Pancreas (tissue), 10 donors: ENCODE results near the gene AGXT. TPM values are rescaled to one million over a fixed set of nuclear protein-coding genes. Genes with fewer than 3 reads are reported as not detected.
"Not testable (repeated sequence)": the region's sequence is repeated elsewhere in the genome, so short reads cannot be mapped to it uniquely, and the experiment has no call there.

Experiments
- ATAC-seq, 4 donors: fragments of 200-7000 bp; cut with Tn5 transposase; one replicate each; pipeline versions ENCODE4 v1.8.0 to v1.9.1; 2020; ENCODE audit warnings: mild to moderate bottlenecking in 4 of 4, moderate library complexity in 4 of 4
- DNase-seq, 6 donors: peaks; one replicate each; pipeline ENCODE4 v3.0.0-alpha.2; 2020
- FAIRE-seq: peaks from 2 replicates; lab custom pipeline; 2012; peaks lifted over from hg19 to GRCh38; lab: Jason Lieb, UNC
- H3K27ac ChIP-seq, 4 donors: fragments of 200-600 bp; sonication (generic); 1 replicate in 3 of 4; 2 replicates in 1 of 4; pipeline versions ENCODE4 v1.5.0 to v1.8.0; 2020
- H3K27me3 ChIP-seq, 4 donors: fragments of 200-600 bp; one replicate each; pipeline ENCODE4 v1.8.0; 2021
- H3K36me3 ChIP-seq, 3 donors: fragments of 200-600 bp; sonication (generic) in 1 of 3; one replicate each; pipeline versions ENCODE4 v1.5.0 to v1.8.0; 2020 to 2021
- H3K4me1 ChIP-seq, 3 donors: fragments of 200-600 bp; one replicate each; pipeline ENCODE4 v1.8.0; 2021
- H3K4me3 ChIP-seq, 4 donors: fragments of 200-600 bp; sonication (generic) in 2 of 4; one replicate each; pipeline versions ENCODE4 v1.5.0 to v1.8.0; 2020 to 2021
- H3K9me3 ChIP-seq, 4 donors: fragments of 200-600 bp; one replicate each; pipeline ENCODE4 v1.8.0; 2021
- WGBS, 2 donors: extraction: QIAGEN DNeasy Blood & Tissue Kit; methylation state at CpG; one replicate each; pipeline ENCODE4 v1.1.7; 2013; 5-methylcytosine and 5-hydroxymethylcytosine counted together
- intact Hi-C, 3 donors: fragments of 100-400 bp; cut with DNase I; formaldehyde crosslinking; loops; one replicate each; pipeline versions ENCODE4 v1.11.1 to v1.14.2; 2022
- polyA plus RNA-seq, 2 donors: library from polyadenylated mRNA; stranded (reverse); fragments of 200-250 nt; gene quantifications; one replicate each; pipeline ENCODE4 v1.2.3, GENCODE V29; 2013
- total RNA-seq, 6 donors: library from RNA; stranded (reverse); fragmentation: NEBNext Ultra II Directional in 4 of 6; extraction: Animal tissue kit (Norgen Biotek cat#: 25700) in 4 of 6; gene quantifications; one replicate each; pipeline versions ENCODE4 v1.2.1 to v1.2.4, GENCODE V29; 2021 to 2023
- TF ChIP-seq, protein P1 (sequence below), 4 donors: fragments of 200-600 bp; sonication (generic) in 3 of 4; IDR thresholded peaks; one replicate each; pipeline versions ENCODE4 v1.5.0 to v1.8.0; 2021; ENCODE audit warnings: antibody characterized with exemption in 4 of 4
- donor health status: healthy with polysubstance abuse.
- donor health status: DM: no; HTN: no; CAD: no; lungs with moderate emphysema.
- donor health status: DM: no; HTN: no; CAD: no.
- donor health status: control.
- donor health status: control.
- donor health status: Bipolar disorder and iron deficiency.
- donor health status: DM: yes; HTN: yes; CAD: no.
- donor health status: DM: no; HTN: no; CAD: no.
- donor health status: DM: no; HTN: no; CAD: no.
- donor health status: DM: yes; HTN: yes; CAD: no.

AGXT gene
- total and polyA plus RNA-seq, 8 donors, result 0.07 to 0.76 (median 0.08) TPM; not detected in 5

DNA sequence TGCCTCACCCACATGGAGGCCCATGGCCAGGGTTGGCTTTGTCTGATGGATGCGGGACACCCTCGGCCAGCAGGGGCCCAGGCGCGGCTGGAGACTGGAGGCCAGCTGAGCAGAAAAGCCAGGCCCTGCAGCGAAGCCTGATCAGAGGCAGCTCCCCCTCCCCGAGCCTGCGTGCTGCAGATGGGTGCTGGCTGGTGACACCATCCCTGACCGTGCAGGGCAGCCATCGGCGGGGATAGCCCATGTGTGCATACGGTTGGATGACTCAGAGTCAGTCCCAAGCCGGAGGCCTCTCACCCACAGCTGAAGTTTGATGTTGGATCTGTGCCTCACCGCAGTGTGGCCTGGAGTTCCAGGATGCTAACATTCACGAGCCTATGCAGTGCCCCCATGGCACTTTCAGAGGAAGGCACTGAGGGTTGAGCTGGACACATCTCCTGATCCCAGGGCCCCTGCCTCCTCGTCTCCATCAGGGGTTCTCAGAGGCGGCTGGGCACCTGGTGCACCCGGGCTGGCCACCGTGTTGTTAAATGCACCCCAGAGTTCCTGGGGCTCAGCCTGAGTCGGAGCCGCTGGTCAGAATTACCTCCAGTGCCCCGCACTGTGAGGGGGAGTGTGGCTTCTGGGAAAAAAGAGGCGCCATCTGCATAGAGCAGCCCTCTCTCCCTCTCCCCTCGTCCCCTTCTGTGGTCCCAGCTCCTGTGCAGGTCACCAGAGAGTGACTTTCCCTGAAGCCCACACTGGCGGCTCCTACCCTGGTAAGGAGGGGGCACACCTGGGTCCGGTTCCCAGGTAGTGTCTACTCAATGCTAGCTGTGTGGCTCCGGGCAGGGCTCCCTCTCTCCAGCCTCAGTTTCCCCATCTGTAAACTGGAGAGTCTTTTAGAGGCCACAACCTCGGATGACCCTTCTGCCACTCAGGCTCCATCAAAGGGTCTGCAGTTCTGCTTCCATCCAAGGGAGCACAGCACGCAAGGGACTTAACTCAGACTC, 29.2 kb upstream of the AGXT start:
- Histone ChIP-seq H3K27ac (no peak overlapping the region), H3K4me3 (no peak overlapping the region), H3K27me3 (no peaks in the 10 kb centered on the region), H3K4me1 (no peaks in the 10 kb centered on the region), H3K36me3 (no peaks in the 10 kb centered on the region), H3K9me3 (no peaks in the 10 kb centered on the region)
- 76 to 85% methylated on average over 28 of the region's 28 CpGs for WGBS, 2 donors
- FAIRE-seq, result no peak
- intact Hi-C loops, result no loop called here
- ATAC-seq, result no peak
- TF ChIP-seq, protein P1, sequence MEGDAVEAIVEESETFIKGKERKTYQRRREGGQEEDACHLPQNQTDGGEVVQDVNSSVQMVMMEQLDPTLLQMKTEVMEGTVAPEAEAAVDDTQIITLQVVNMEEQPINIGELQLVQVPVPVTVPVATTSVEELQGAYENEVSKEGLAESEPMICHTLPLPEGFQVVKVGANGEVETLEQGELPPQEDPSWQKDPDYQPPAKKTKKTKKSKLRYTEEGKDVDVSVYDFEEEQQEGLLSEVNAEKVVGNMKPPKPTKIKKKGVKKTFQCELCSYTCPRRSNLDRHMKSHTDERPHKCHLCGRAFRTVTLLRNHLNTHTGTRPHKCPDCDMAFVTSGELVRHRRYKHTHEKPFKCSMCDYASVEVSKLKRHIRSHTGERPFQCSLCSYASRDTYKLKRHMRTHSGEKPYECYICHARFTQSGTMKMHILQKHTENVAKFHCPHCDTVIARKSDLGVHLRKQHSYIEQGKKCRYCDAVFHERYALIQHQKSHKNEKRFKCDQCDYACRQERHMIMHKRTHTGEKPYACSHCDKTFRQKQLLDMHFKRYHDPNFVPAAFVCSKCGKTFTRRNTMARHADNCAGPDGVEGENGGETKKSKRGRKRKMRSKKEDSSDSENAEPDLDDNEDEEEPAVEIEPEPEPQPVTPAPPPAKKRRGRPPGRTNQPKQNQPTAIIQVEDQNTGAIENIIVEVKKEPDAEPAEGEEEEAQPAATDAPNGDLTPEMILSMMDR (IDR thresholded peaks at IDR 0.05), result no peak
- DNase-seq, result peak in 1 of 6 donors; percentile 65

- no peak for FAIRE-seq
- 24 to 32% methylated on average over 9 of the region's 9 CpGs for WGBS, 2 donors
- Histone ChIP-seq H3K27me3 (no peaks in the 10 kb centered on the region), H3K9me3 (no peaks in the 10 kb centered on the region), H3K27ac (no peak overlapping the region), H3K4me3 (no peak overlapping the region), H3K4me1 (no peaks in the 10 kb centered on the region), H3K36me3 (no peaks in the 10 kb centered on the region)
- intact Hi-C loops, result no loop called here
- DNase-seq, result peak; percentile 67 to 82 (median 70)
- TF ChIP-seq, protein P1 (IDR thresholded peaks at IDR 0.05), result peak in 3 of 4 donors; percentile 15 to 59 (median 49)
- ATAC-seq, result peak; percentile 83 to 96 (median 94)
Measured at GRCh38 chr2:240840435-240841060, 28.1 kb upstream of the AGXT start.

DNA sequence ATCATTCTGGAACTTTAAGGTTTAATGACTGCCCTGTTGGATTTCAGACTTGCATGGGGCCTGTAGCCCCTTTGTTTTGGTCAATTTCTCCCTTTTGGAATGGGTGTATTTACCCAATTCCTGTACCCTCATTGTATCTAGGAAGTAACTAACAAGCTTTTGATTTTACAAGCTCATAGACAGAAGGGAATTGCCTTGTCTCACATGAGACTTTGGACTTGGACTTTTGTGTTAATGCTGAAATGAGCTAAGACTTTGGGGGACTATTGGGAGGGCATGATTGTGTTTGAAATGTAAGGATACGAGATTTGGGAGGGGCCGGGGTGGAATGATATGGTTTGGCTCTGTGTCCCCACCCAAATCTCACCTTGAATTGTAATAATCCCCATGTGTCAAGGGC, 22.3 kb upstream of the AGXT start:
- H3K4me3 ChIP-seq, intact Hi-C loops, FAIRE-seq, H3K27me3 ChIP-seq, H3K36me3 ChIP-seq, DNase-seq, H3K9me3 ChIP-seq, ATAC-seq, H3K4me1 ChIP-seq, H3K27ac ChIP-seq: not testable (repeated sequence)
- 62 to 82% methylated on average over 2 of the region's 2 CpGs for WGBS, 2 donors

- Histone ChIP-seq H3K4me1 (no peaks in the 10 kb centered on the region), H3K27ac (no peak overlapping the region), H3K36me3 (no peaks in the 10 kb centered on the region), H3K9me3 (no peaks in the 10 kb centered on the region), H3K4me3 (no peak overlapping the region), H3K27me3 (no peaks in the 10 kb centered on the region)
- DNase-seq (peak in 2 of 6 donors; percentile 72 to 73), ATAC-seq (peak in 2 of 4 donors; percentile 44 to 49), FAIRE-seq (no peak)
- TF ChIP-seq, protein P1 (IDR thresholded peaks at IDR 0.05), result no peak
- 45 to 49% methylated on average over 5 of the region's 5 CpGs for whole genome bisulfite sequencing, 2 donors
- intact Hi-C loops, result no loop called here
Measured at GRCh38 chr2:240846873-240847595, 21.6 kb upstream of the AGXT start.

DNA sequence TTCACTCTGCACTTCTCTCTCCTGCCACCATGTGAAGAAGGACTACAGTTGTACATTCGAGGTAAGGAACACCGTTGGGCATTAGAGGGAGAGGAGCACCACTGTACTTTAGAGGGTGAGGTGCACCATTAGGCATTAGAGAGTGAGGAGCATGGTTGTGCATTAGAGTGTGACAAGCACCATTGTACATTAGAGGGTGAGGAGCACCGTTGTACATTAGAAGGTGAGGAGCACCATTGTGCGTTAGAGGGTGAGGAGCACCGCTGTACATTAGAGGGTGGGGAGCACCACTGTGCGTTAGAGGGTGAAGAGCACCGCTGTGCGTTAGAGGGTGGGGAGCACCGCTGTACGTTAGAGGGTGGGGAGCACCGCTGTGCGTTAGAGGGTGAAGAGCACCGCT, 20.8 kb upstream of the AGXT start:
- H3K27me3 ChIP-seq, result no peaks in the 10 kb centered on the region
- no peak overlapping the region for H3K4me3 ChIP-seq
- 89 to 90% methylated on average over 13 of the region's 13 CpGs for WGBS, 2 donors
- ATAC-seq, result no peak
- no peak overlapping the region for H3K27ac ChIP-seq
- FAIRE-seq, result no peak
- no peak for DNase-seq
- intact Hi-C loops, result no loop called here
- no peaks in the 10 kb centered on the region for H3K9me3 ChIP-seq
- H3K4me1 ChIP-seq, result no peaks in the 10 kb centered on the region
- no peaks in the 10 kb centered on the region for H3K36me3 ChIP-seq
- TF ChIP-seq, protein P1 (IDR thresholded peaks at IDR 0.05), result no peak
